WTC11 (cell line): ENCODE measurements around the gene ACTA1.

Experiments
- CDX4 ChIP-seq: fragments of 250-450 bp; sonication (Bioruptor Pico); IDR thresholded peaks from 2 replicates; pipeline ENCODE4 v1.9.0; 2021; ENCODE audit warnings: moderate library complexity, mild to moderate bottlenecking, inconsistent platforms, borderline replicate concordance
- CTCF ChIP-seq: fragments of 200-600 bp; IDR thresholded peaks from 2 replicates; pipeline ENCODE4 v1.8.0; 2022; ENCODE audit warnings: antibody characterized with exemption
- JUN ChIP-seq: sonication (generic); formaldehyde crosslinking; IDR thresholded peaks from 2 replicates; pipeline ENCODE4 v1.8.0; 2023; ENCODE audit warnings: mild to moderate bottlenecking, missing genetic modification reagents
- MAX ChIP-seq: sonication (generic); formaldehyde crosslinking; IDR thresholded peaks from 2 replicates; pipeline ENCODE4 v1.8.0; 2022; ENCODE audit warnings: mild to moderate bottlenecking, missing genetic modification reagents
- TCF7 ChIP-seq: sonication (generic); formaldehyde crosslinking; IDR thresholded peaks from 2 replicates; pipeline ENCODE4 v1.8.0; 2022; ENCODE audit warnings: mild to moderate bottlenecking, low read depth, missing genetic modification reagents, moderate library complexity
- ZMAT4 ChIP-seq: fragments of 250-450 bp; sonication (Bioruptor Pico); IDR thresholded peaks from 2 replicates; pipeline ENCODE4 v1.9.0; 2021; ENCODE audit warnings: mild to moderate bottlenecking

GRCh38 chr1:229411434-229412055 lies 22.3 kb downstream of the ACTA1 start:
- no peak for TF ChIP-seq ZMAT4 (CRISPR knock-in tag)
- no peak for TF ChIP-seq CTCF
- no peak for TF ChIP-seq JUN (CRISPR knock-in tag)
- TF ChIP-seq CDX4 (CRISPR knock-in tag) = no peak
- no peak for TF ChIP-seq MAX (CRISPR knock-in tag)
- TF ChIP-seq TCF7 (CRISPR knock-in tag) = no peak
